IPS-15b (cell line): ENCODE measurements around the gene MXRA8.

Experiments used
- H3K27me3 ChIP-seq: one replicate; pipeline ENCODE4 v1.6.1; 2013; ENCODE audit warnings: low read length; ENCODE audit not compliant: control insufficient read depth, insufficient read depth
- H3K36me3 ChIP-seq: one replicate; pipeline ENCODE4 v1.6.1; 2013; ENCODE audit warnings: low read length; ENCODE audit not compliant: control insufficient read depth, insufficient read depth
- H3K4me1 ChIP-seq: one replicate; pipeline ENCODE4 v1.6.1; 2013; ENCODE audit warnings: mild to moderate bottlenecking, low read length; ENCODE audit not compliant: control insufficient read depth, insufficient read depth
- H3K4me3 ChIP-seq: one replicate; pipeline ENCODE4 v1.5.1; 2013; ENCODE audit warnings: low read depth, low read length
- H3K9ac ChIP-seq: one replicate; pipeline ENCODE4 v1.6.1; 2013; ENCODE audit warnings: low read depth, mild to moderate bottlenecking, low read length
- H3K9me3 ChIP-seq: one replicate; pipeline ENCODE4 v1.6.1; 2013; ENCODE audit warnings: mild to moderate bottlenecking, low read length; ENCODE audit not compliant: control insufficient read depth, insufficient read depth

MXRA8 gene

GRCh38 chr1:1352786-1353388 lies 5.5 kb downstream of the MXRA8 start:
- peaks cover 5% of the 10 kb centered on the region for H3K4me1 ChIP-seq

GRCh38 chr1:1351511-1352427 lies 6.6 kb downstream of the MXRA8 start:
- H3K9me3 ChIP-seq = no peaks in the 10 kb centered on the region
- H3K4me1 ChIP-seq = peaks cover 2% of the 10 kb centered on the region
- H3K36me3 ChIP-seq = no peaks in the 10 kb centered on the region
- H3K4me3 ChIP-seq = peak overlapping the region; percentile 30
- H3K9ac ChIP-seq = no peak overlapping the region
- peaks cover 2% of the 10 kb centered on the region for H3K27me3 ChIP-seq

More at GRCh38 chr1:1352786-1353388, 5.5 kb downstream of the MXRA8 start:
- H3K9me3 ChIP-seq = no peaks in the 10 kb centered on the region
- no peaks in the 10 kb centered on the region for H3K36me3 ChIP-seq
- H3K9ac ChIP-seq = no peak overlapping the region
- H3K4me3 ChIP-seq = no peak overlapping the region
- H3K27me3 ChIP-seq = peaks cover 2% of the 10 kb centered on the region

- Histone ChIP-seq H3K4me1 (peaks cover 2% of the 10 kb centered on the region), H3K4me3 (peak within 1 kb of the TSS; percentile 67), H3K9me3 (no peaks in the 10 kb centered on the region), H3K27me3 (no peaks in the 10 kb centered on the region), H3K9ac (peak within 1 kb of the TSS; percentile 73), H3K36me3 (no peaks in the 10 kb centered on the region)
Measured at GRCh38 chr1:1349256-1350012, 8.9 kb downstream of the MXRA8 start, which contains the start of gene DVL1. TSS of gene DVL1 (minus strand) at chr1:1349418. CDS start at chr1:1349065, 353 bp downstream.

GRCh38 chr1:1348420-1349255 lies 9.7 kb downstream of the MXRA8 start:
- peak overlapping the region; percentile 52 for H3K4me3 ChIP-seq
- H3K36me3 ChIP-seq = no peaks in the 10 kb centered on the region
- no peaks in the 10 kb centered on the region for H3K27me3 ChIP-seq
- no peaks in the 10 kb centered on the region for H3K9me3 ChIP-seq
- peak overlapping the region; percentile 24 for H3K9ac ChIP-seq
- peaks cover 2% of the 10 kb centered on the region for H3K4me1 ChIP-seq

- Histone ChIP-seq H3K4me3 (peak overlapping the region; percentile 52), H3K9ac (peak overlapping the region; percentile 24), H3K4me1 (peaks cover 2% of the 10 kb centered on the region), H3K9me3 (no peaks in the 10 kb centered on the region), H3K36me3 (no peaks in the 10 kb centered on the region), H3K27me3 (no peaks in the 10 kb centered on the region)
Measured at GRCh38 chr1:1347663-1348419, 10.5 kb downstream of the MXRA8 start.

- H3K36me3 ChIP-seq = no peaks in the 10 kb centered on the region
- peaks cover 2% of the 10 kb centered on the region for H3K4me1 ChIP-seq
- H3K27me3 ChIP-seq = no peaks in the 10 kb centered on the region
- peak overlapping the region; percentile 52 for H3K4me3 ChIP-seq
- no peaks in the 10 kb centered on the region for H3K9me3 ChIP-seq
- no peak overlapping the region for H3K9ac ChIP-seq
Measured at GRCh38 chr1:1347026-1347595, 11.2 kb downstream of the MXRA8 start.

GRCh38 chr1:1346501-1346890 lies 11.9 kb downstream of the MXRA8 start:
- Histone ChIP-seq H3K36me3 (peaks cover under 1% of the 10 kb centered on the region), H3K4me1 (peaks cover 2% of the 10 kb centered on the region), H3K9ac (no peak overlapping the region), H3K27me3 (no peaks in the 10 kb centered on the region), H3K9me3 (no peaks in the 10 kb centered on the region), H3K4me3 (no peak overlapping the region)

GRCh38 chr1:1345860-1346500 lies 12.4 kb downstream of the MXRA8 start:
- H3K27me3 ChIP-seq = no peaks in the 10 kb centered on the region
- no peak overlapping the region for H3K4me3 ChIP-seq
- peak overlapping the region; percentile 54 for H3K9ac ChIP-seq
- H3K9me3 ChIP-seq = no peaks in the 10 kb centered on the region
- H3K36me3 ChIP-seq = peaks cover 6% of the 10 kb centered on the region
- H3K4me1 ChIP-seq = peaks cover 2% of the 10 kb centered on the region

GRCh38 chr1:1345384-1345783 lies 13.0 kb downstream of the MXRA8 start:
- no peak overlapping the region for H3K4me3 ChIP-seq
- no peaks in the 10 kb centered on the region for H3K27me3 ChIP-seq
- H3K4me1 ChIP-seq = peaks cover 2% of the 10 kb centered on the region

More at GRCh38 chr1:1345384-1345783, 13.0 kb downstream of the MXRA8 start:
- Histone ChIP-seq H3K9ac (no peak overlapping the region), H3K9me3 (no peaks in the 10 kb centered on the region), H3K36me3 (peaks cover 11% of the 10 kb centered on the region)
